Endodermal cell (in vitro differentiated cells): Measurements from ENCODE around the gene CLN6. TPM values are rescaled to one million over a fixed set of nuclear protein-coding genes. Genes with fewer than 3 reads are reported as not detected.

ENCODE experiments used
- DNase-seq: peaks from one replicate; pipeline ENCODE4 v3.0.0-alpha.2; 2017
- H3K27ac ChIP-seq: 2 replicates; pipeline ENCODE4 v1.5.1; 2013; ENCODE audit warnings: mild to moderate bottlenecking, low read depth, low read length, moderate library complexity
- H3K27me3 ChIP-seq: 2 replicates; pipeline ENCODE4 v1.6.1; 2013; ENCODE audit warnings: mild to moderate bottlenecking, low read length, moderate library complexity; ENCODE audit not compliant: insufficient read depth, control insufficient read depth, poor library complexity, severe bottlenecking
- H3K36me3 ChIP-seq: 2 replicates; pipeline ENCODE4 v1.7.0; 2013; ENCODE audit warnings: mild to moderate bottlenecking, low read length, moderate library complexity; ENCODE audit not compliant: control insufficient read depth, insufficient read depth
- H3K4me1 ChIP-seq: one replicate; pipeline ENCODE4 v1.7.0; 2013; ENCODE audit warnings: low read length; ENCODE audit not compliant: control insufficient read depth, insufficient read depth
- H3K4me3 ChIP-seq: 2 replicates; pipeline ENCODE4 v1.5.1; 2013; ENCODE audit warnings: mild to moderate bottlenecking, low read length, moderate library complexity
- H3K9ac ChIP-seq: 2 replicates; pipeline ENCODE4 v1.6.1; 2013; ENCODE audit warnings: mild to moderate bottlenecking, low read length, moderate library complexity; ENCODE audit not compliant: poor library complexity, severe bottlenecking; ENCODE audit errors: extremely low read depth
- H3K9me3 ChIP-seq: 2 replicates; pipeline ENCODE4 v1.6.1; 2013; ENCODE audit warnings: mild to moderate bottlenecking, low read length, moderate library complexity; ENCODE audit not compliant: control insufficient read depth
- H3K27ac Mint-ChIP-seq: 2 replicates; pipeline ENCODE4 v1.8.0; 2020; ENCODE audit warnings: mixed read lengths
- H3K27me3 Mint-ChIP-seq: 2 replicates; pipeline ENCODE4 v1.8.0; 2021; ENCODE audit warnings: mild to moderate bottlenecking, mixed read lengths; ENCODE audit not compliant: insufficient read depth
- H3K36me3 Mint-ChIP-seq: 2 replicates; pipeline ENCODE4 v1.8.0; 2020; ENCODE audit warnings: low read depth, mixed read lengths
- H3K4me1 Mint-ChIP-seq: 2 replicates; pipeline ENCODE4 v1.8.0; 2020; ENCODE audit warnings: mixed read lengths
- H3K4me3 Mint-ChIP-seq: 2 replicates; pipeline ENCODE4 v1.8.0; 2020; ENCODE audit warnings: mild to moderate bottlenecking, moderate library complexity, mixed read lengths
- H3K9me3 Mint-ChIP-seq: 2 replicates; pipeline ENCODE4 v1.8.0; 2020; ENCODE audit warnings: mild to moderate bottlenecking, mixed read lengths
- WGBS, 2 experiments: methylation state at CpG; one replicate each; pipeline versions ENCODE4 v1.1.5 to v1.1.7; 2013; ENCODE audit warnings: missing lambda C conversion rate in 2 of 2, mixed read lengths in 1 of 2; ENCODE audit not compliant: insufficient coverage in 1 of 2, insufficient read length in 1 of 2; 5-methylcytosine and 5-hydroxymethylcytosine counted together
- total RNA-seq, 2 donors: library from RNA; stranded (reverse); fragmentation: NEBNext Ultra II Directional in 1 of 2; extraction: Animal tissue kit (Norgen Biotek cat#: 25700) in 1 of 2; gene quantifications; 2 replicates in 1 of 2; 3 replicates in 1 of 2; pipeline ENCODE4 v1.2.1, GENCODE V29; 2021
- TF ChIP-seq, protein P1 (sequence below): fragments of 200-600 bp; sonication (generic); conservative IDR thresholded peaks from 2 replicates; pipeline ENCODE4 v1.5.0; 2021; ENCODE audit warnings: antibody characterized with exemption, mild to moderate bottlenecking

Gene CLN6
- total RNA-seq, 2 donors from 2014 or later, result 51.6 to 59.6 TPM

DNA sequence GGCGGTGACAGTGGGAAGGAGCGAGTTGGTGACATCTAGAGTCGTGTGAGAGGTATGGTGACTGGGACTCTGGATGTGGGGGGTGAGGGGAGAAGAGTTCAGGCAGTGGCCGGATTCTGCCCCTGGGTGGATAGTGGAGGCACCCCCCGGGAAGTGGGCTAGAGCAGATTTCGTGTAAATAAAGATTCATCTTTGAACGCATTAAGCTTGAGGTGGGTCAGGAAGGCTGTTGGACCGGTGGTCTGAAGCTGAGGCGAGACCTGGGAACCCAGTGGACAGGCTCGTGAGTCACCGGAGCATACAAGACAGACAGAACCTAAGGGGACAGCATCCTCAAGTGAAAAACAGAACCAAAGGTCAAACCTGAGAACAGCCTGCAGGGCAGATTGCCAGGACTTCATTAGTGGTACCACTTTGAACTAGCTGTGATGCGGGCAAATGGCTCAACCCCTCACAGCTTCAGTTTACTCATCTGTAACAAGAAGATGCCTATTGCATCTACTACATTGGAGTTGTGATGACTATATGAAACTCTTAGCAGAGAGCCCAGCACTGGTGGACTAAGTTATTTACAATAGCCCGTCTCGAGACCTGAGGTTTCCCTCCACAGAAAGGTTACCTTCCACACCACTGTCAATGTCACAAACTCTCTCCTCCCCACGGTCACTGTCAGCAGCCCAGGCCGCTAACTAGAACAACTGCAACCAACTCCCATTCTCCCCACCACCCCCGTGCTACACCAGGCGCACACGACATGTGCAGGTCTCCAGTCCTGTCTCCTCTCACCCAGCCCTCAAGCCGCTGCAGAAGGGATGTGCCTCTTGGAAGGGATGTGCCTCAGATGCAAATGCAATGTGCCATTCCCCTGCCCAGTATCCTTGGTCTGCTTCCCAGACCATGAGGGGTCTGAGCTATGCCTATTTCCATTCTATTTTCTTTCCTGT, 901 bp upstream of the CLN6 start:
- TF ChIP-seq, protein P1, sequence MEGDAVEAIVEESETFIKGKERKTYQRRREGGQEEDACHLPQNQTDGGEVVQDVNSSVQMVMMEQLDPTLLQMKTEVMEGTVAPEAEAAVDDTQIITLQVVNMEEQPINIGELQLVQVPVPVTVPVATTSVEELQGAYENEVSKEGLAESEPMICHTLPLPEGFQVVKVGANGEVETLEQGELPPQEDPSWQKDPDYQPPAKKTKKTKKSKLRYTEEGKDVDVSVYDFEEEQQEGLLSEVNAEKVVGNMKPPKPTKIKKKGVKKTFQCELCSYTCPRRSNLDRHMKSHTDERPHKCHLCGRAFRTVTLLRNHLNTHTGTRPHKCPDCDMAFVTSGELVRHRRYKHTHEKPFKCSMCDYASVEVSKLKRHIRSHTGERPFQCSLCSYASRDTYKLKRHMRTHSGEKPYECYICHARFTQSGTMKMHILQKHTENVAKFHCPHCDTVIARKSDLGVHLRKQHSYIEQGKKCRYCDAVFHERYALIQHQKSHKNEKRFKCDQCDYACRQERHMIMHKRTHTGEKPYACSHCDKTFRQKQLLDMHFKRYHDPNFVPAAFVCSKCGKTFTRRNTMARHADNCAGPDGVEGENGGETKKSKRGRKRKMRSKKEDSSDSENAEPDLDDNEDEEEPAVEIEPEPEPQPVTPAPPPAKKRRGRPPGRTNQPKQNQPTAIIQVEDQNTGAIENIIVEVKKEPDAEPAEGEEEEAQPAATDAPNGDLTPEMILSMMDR, result no peak
- Histone ChIP-seq H3K36me3 (no peaks in the 10 kb centered on the region), H3K27ac (no peak overlapping the region), H3K27me3 (no peaks in the 10 kb centered on the region), H3K4me1 (peaks cover 8% of the 10 kb centered on the region), H3K4me3 (peak overlapping the region; percentile 88), H3K9ac (peak overlapping the region; percentile 47), H3K9me3 (no peaks in the 10 kb centered on the region)
- H3K27ac Mint-ChIP-seq, result peak overlapping the region; percentile 62
- H3K27me3 Mint-ChIP-seq, result peaks cover 13% of the 10 kb centered on the region
- H3K4me1 Mint-ChIP-seq, result peaks cover 31% of the 10 kb centered on the region
- no peaks in the 10 kb centered on the region for H3K36me3 Mint-ChIP-seq
- no peaks in the 10 kb centered on the region for H3K9me3 Mint-ChIP-seq
- DNase-seq, result no peak
- 74 to 84% methylated on average over 17 to 20 of the region's 20 CpGs for WGBS, 2 experiments
- H3K4me3 Mint-ChIP-seq, result peak overlapping the region; percentile 69

DNA sequence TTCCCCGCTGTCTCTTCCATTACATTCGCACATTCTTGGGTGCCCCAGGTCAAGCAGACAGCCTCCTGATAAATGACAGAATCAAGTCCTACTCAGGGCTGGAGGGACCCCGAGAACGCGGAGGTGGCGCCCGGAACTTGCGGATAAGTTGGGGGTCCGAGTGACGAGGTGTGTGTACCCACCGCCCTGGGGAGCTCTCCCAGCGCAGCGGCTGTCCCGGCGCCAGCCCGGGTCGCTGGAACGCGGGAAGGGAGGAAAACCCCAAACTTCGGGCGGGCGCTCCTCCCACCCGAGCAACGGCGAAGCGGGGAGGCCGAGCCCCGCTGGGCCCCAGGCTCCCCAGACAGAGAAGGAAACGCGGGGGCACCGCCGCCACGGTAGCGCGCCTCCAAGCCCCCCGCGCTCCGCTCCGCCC, 550 bp downstream of the CLN6 start:
- Histone ChIP-seq H3K27me3 (no peaks in the 10 kb centered on the region), H3K36me3 (no peaks in the 10 kb centered on the region), H3K4me1 (peaks cover 3% of the 10 kb centered on the region), H3K9ac (peak overlapping the region; percentile 86), H3K4me3 (peak overlapping the region; percentile 88), H3K9me3 (no peaks in the 10 kb centered on the region), H3K27ac (peak overlapping the region; percentile 78)
- Mint-ChIP-seq H3K9me3 (peaks cover 7% of the 10 kb centered on the region), H3K36me3 (peaks cover 7% of the 10 kb centered on the region), H3K4me1 (peaks cover 25% of the 10 kb centered on the region), H3K4me3 (peak overlapping the region; percentile 69), H3K27ac (peak overlapping the region; percentile 83), H3K27me3 (peaks cover 13% of the 10 kb centered on the region)
- DNase-seq, result peak; percentile 74
- TF ChIP-seq, protein P1, result no peak
- 0% methylated on average over 31 to 39 of the region's 39 CpGs for WGBS, 2 experiments

DNA sequence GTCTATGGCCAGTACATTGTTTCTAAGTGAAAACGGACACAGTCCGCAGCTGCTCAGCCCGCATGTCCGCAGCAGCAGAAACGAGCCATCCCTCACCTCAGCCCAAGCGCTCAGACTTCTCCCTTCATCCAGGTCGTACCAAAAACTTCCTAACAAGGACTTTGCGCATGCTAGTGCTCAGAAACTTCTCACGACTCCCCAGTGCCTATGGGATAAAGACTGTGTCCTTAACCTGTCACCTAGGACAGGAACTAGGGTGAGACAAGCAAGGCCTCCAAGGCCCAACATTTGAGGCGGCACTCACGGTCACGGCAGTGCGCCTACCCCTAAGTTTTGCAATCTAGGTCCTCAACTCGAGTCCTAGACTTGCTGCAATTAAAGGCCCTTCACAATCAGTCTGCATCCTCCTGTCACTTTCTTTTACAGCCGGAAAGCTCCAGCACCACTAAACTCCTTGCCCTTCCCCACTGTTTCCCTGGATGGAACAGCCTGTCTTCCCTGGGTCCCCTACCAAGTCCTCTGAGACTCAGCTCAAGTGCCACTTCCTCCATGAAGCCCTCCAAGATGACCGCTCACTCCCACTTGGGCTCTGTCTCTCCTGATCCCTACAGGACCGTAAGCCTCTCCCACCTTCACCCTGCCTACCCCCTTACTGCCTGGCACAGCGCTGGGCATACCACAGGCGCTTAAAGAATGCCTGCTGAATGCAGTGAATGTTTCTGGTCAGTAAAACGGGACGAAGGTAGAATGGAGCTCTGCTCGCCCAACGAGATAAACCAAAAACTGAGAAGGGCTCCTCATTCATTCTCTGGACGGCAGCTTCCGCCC, 1.2 kb downstream of the CLN6 start:
- Mint-ChIP-seq H3K36me3 (peaks cover 10% of the 10 kb centered on the region), H3K27ac (peak overlapping the region; percentile 83), H3K27me3 (peaks cover 13% of the 10 kb centered on the region), H3K4me3 (peak overlapping the region; percentile 69), H3K9me3 (peaks cover 9% of the 10 kb centered on the region), H3K4me1 (peaks cover 19% of the 10 kb centered on the region)
- H3K9me3 ChIP-seq, result peaks cover 5% of the 10 kb centered on the region
- peaks cover 3% of the 10 kb centered on the region for H3K36me3 ChIP-seq
- peak; percentile 68 for DNase-seq
- WGBS, 2 experiments, result 39 to 42% methylated on average over 15 to 25 of the region's 25 CpGs
- peak overlapping the region; percentile 86 for H3K9ac ChIP-seq
- H3K4me1 ChIP-seq, result no peaks in the 10 kb centered on the region
- peak overlapping the region; percentile 88 for H3K4me3 ChIP-seq
- H3K27ac ChIP-seq, result no peak overlapping the region
- TF ChIP-seq, protein P1, result no peak
- no peaks in the 10 kb centered on the region for H3K27me3 ChIP-seq
